Measurements from ENCODE around the gene CLMN. TPM values are rescaled to one million over a fixed set of nuclear protein-coding genes. Genes with fewer than 3 reads are reported as not detected.

The CLMN gene
- total and polyA plus RNA-seq, 2 experiments from 2014 or later: 3.2 to 5.7 TPM

GRCh38 chr14:95258156-95258555 lies 61.6 kb downstream of the CLMN start:
- no peak for ATAC-seq
- Histone ChIP-seq H3K4me3 (no peak overlapping the region), H3K4me1 (ENCODE audit: insufficient read depth) (peaks cover 32% of the 10 kb centered on the region), H3F3A (replicated peaks; ENCODE audit: low read depth) (0 out of 2 replicates have a peak, but pooled peaks cover 2% of the 10 kb centered on the region), H2AFZ (no peak overlapping the region), H3K79me2 (replicated peaks; ENCODE audit: insufficient read depth) (no peaks in the 10 kb centered on the region), H3K36me3 (ENCODE audit: insufficient read depth) (no peaks in the 10 kb centered on the region), H3K9me2 (ENCODE audit: insufficient read depth) (no peaks in the 10 kb centered on the region), H4K20me1 (replicated peaks; ENCODE audit: insufficient read depth) (no peaks in the 10 kb centered on the region), H3K27ac (ENCODE audit: low read depth) (no peak overlapping the region), H3K4me2 (no peak overlapping the region), H3K27me3 (ENCODE audit: insufficient read depth) (no peaks in the 10 kb centered on the region)
- Mint-ChIP-seq H3K36me3 (ENCODE audit: low read depth) (no peaks in the 10 kb centered on the region), H3K4me1 (peaks cover 31% of the 10 kb centered on the region), H3K9me3 (no peaks in the 10 kb centered on the region), H3K27me3 (ENCODE audit: insufficient read depth, low read depth, poor library complexity) (peaks cover 6% of the 10 kb centered on the region), H3K4me3 (no peak overlapping the region), H3K27ac (no peak overlapping the region)
- TF ChIP-seq STAT1 (IDR thresholded peaks at IDR 0.05; ENCODE audit: unreplicated experiment) (no peak), ZNF462 (CRISPR knock-in tag; IDR thresholded peaks at IDR 0.05) (no peak), EZH2phosphoT487 (IDR thresholded peaks at IDR 0.05; ENCODE audit: unreplicated experiment) (no peak), JUNB (IDR thresholded peaks at IDR 0.05; ENCODE audit: unreplicated experiment) (no peak), NANOG (IDR thresholded peaks at IDR 0.05; ENCODE audit: borderline replicate concordance) (no peak), CTCF (conservative IDR thresholded peaks at IDR 0.05; ENCODE audit: low read depth in 2 of 2) (no peak), CREB1 (CRISPR knock-in tag; IDR thresholded peaks at IDR 0.05; ENCODE audit: low read depth) (no peak), POLR2AphosphoS5 (IDR thresholded peaks at IDR 0.05; ENCODE audit: low read depth) (no peak), REST (IDR thresholded peaks at IDR 0.05; ENCODE audit: unreplicated experiment) (no peak), ZNF114 (CRISPR knock-in tag; IDR thresholded peaks at IDR 0.05) (no peak), ETS1 (IDR thresholded peaks at IDR 0.05) (no peak), ZNF331 (CRISPR knock-in tag; IDR thresholded peaks at IDR 0.05; ENCODE audit: low read depth) (no peak), EZH2 (IDR thresholded peaks at IDR 0.05; ENCODE audit: low read depth, unreplicated experiment) (no peak)
- DNase-seq (ENCODE audit: low spot score): no peak
